Activated T-cell treated with anti-CD3 and anti-CD28 coated beads for 24 hours (primary cell): ENCODE data around the gene FAM53A.
"Not testable (repeated sequence)": the region's sequence is repeated elsewhere in the genome, so short reads cannot be mapped to it uniquely, and the experiment has no call there.

Experiments used
- DNase-seq: peaks from one replicate; pipeline ENCODE4 v3.0.0-alpha.2; 2020; ENCODE audit warnings: low read depth

Gene FAM53A

DNA sequence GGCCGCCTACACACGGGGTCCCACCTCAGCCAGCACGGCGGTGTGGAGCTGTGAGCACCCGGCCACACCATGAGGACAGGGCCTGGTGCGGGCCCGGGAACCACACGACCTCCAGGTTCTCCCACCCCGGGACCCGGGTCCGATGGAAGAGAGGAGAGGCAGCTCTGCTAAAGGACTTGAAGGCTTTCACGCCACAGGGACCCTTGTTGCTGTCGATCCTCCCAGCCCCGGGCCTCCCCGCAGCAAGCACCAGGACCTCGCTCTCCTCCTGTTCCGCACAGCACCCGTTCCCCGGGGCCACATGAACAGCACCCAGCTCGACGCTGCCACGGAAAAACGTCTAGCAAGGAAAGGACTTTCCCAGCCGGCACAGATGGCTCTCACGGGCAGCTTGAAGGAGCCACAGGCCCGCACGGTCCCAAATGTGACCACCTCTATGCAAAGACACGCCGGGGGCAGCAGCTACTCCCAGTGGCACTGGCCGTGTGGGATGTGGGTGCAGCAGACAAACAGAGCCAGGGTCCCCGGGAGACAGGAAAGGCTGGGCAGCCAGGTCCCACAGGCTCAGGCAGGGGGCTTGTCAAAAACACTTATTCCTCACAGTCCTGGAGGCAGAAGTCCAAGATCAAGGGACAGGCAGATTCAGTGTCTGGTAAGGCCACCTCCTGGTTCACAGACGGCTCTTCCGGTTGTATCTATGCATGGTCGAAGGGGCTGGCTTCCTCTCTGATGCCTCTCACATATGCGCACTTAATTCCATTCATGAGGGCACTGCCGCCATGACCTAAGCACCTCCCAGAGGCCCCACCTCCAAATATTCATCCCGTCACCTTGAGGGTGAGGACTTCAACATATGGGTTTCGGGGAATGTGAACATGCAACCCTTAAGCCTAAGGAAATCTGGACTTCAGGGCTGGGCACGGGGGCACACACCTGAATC lies 24.7 kb downstream of the FAM53A start:
- no peak for DNase-seq

DNA sequence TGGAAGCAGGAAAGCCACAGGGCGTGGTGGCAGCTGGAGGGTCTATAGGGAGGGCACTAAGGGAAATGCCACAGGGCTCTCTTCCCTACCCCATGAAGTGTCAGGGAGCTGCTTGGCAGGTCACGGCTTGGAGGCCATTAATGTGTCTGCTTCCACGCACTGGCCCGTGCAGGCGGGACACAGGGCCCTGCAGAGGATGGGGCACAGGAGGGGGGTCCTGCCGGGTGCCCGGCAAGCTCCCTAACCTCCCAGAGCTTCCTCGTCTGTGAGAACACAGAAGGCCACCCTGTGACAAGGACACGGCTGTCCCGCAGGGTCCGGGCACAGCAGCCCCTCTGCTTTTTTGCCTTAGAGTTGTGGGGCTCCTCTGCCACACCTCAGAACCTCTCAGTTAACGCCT lies 25.5 kb downstream of the FAM53A start:
- DNase-seq, result no peak

DNA sequence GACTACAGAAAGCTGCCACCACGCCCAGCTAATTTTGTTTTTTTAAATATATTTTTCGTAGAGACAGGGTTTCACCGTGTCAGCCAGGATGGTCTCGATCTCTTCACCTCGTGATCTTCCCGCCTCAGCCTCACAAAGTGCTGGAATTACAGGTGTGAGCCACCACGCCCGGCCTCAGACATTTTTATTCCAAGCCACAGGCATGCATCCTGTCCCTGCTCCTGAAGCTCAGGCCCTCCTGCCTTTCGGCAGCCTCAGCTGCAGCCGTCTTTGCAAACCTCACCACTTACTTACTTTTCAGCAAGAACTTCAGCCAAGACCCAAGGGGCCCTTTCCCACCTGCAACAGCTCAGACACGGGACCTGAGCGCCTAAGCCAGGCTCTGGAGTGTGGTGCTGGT lies 26.0 kb downstream of the FAM53A start:
- no peak for DNase-seq

DNA sequence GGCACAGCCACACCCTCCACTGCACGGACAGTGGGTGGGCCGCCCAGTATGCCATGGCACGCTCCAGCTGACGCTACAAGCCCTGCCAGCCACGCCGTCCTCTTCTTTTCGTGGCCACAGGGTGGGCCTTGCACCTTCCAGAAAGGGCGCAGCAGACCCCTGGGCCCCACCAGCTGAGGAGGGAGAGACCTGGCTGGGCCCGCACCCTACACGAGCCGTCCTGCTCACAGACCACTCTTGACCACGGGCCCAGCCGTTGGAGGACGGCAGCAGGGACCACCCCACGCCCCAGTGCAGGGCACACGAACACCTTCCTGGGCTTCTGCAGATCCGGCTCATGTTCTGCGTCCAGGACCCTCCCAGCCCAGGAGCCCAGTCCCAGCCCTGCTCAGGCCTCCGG lies 27.1 kb downstream of the FAM53A start:
- DNase-seq, result no peak

DNA sequence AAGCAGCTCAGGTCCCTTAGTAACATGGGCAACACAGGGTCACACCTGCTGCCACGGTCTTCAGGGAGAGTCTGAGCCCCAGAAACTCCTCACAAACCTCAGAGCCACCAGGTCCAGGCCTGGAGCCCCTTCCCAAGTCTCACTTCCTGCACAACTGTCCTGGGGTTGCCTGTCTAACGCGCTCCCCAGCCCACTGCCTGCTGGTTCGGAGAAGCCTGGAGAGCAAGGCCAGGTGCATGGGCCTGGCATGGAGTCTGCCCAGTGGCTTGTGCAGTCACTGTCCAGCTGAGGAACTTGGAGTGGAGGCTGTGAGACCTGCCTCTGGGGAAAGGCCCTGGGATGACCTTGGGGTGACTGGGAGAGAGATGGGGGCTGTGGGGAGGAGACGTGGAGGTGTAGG lies 28.0 kb downstream of the FAM53A start:
- DNase-seq, result no peak

DNA sequence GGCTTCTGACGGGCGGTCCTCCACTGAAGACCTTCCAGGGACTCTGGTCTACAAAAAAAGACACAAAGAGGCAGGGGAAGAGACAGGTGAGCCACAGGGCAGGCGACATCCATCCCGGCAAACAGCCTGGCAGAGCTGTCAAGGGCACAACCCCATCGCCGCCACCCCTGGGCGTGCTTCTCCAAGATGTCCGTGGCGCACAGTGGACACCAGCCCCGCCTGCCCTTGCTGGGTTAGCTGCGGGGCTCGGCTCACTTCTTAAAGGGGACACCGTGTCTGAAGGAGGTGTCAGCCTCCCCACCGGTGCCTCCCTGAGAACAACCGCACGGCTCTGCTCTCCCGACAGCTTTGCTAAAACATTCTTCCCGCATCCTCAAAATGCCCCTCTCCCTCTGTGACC lies 28.4 kb downstream of the FAM53A start:
- no peak for DNase-seq

DNA sequence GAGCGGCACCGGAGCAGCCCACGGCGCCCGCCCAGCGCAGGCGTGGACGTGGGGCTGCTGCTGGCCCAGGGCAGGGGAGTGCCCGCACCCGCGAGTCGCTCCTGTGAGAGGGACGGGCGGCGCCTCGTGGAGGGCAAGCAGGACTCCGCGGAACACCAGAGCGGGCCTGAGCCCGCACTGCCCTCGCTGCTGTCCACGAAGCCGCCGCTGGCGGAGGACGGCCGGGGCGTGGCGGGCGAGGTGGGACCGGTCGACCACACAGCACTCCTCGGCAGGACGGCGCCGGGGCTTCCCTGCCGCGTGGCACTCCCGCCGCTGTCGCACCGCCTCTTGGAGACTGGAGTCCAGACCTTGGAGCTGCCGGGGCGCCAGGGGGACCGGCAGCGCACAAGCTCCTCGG lies 29.0 kb downstream of the FAM53A start:
- DNase-seq, result no peak

DNA sequence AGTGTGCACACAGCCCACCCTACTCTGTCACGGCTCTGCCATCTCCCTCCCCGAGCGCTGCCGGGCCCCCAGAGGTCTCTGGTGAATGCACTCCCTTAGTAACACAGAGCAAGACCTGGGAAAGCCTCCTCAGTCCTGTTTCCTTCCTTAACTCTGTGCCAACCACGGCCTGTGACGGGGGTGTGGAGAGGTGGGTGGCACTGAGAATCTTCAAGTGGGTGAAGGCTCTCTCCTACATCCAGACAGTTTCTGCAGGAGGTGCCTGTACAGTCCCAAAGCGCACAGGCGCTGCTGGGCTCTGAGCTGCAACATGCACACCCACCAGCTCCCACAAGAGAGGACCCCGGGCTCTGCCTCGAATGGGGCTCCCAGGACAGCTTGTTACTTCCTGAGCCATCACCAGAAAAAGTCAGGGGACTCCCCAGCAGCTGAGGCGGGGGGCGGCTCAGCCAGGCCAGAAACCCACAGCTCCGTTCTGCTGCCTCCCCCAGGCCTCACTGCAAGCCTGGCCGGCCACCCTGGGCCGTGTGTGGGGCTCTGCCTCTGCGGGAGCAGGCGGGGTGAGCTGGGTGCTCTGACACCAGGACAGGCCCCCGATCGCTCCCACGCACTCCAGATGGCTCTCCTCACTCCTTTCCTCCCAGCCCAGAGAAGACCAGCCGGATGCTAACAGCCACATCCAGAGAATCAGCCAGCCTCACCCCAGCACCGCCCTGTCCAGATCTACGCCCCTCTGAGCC lies 29.7 kb downstream of the FAM53A start:
- no peak for DNase-seq

DNA sequence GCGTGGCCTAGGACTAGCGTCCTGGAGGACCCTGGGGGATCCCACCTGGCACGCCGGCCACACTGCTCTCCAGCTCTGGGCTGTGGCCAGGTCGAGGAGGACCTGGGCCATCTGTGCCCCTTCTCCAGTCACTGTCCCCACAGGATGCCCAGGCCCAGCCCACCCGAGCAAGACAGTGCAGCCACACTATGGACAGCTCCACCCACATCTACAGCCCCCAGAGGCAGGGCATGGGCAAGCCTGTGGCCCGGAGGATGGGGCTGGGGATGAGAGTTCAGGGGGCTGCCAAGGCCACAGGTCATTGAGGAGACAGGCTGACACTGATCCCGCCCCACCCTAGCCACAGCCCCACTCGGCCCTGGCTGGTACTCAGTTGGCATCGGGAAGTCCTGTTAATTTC lies 30.3 kb downstream of the FAM53A start:
- no peak for DNase-seq

DNA sequence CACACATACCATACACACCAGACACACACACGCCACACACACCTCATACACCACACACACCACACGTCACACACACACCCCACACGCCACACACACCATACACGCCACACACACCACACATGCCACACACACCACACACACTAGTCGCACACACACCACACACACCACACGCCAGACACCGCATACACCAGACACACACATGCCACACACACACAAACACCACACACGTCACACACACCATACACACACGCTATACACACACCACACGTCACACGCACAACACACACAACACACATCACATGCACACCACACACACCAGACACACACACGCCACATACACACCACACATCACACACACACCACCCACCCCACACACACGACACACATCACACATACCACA lies 32.0 kb downstream of the FAM53A start:
- DNase-seq, result no peak

DNA sequence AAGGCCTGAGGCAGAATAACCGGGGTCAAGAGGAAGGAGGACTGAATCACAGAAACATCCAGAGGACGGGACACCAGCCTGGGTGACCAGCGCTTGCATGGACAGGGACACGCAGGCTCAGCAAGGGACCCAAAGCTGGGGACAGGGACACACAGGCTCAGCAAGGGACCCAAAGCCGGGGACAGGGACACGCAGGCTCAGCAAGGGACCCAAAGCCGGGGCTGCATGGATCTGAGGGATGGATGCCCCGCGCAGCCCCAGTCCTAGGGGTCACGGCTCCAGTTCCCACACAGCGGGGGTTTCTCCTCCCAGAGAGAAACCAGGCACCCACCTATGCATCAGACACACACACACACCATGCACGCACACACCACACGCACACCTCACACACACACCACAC lies 32.5 kb downstream of the FAM53A start:
- no peak for DNase-seq

DNA sequence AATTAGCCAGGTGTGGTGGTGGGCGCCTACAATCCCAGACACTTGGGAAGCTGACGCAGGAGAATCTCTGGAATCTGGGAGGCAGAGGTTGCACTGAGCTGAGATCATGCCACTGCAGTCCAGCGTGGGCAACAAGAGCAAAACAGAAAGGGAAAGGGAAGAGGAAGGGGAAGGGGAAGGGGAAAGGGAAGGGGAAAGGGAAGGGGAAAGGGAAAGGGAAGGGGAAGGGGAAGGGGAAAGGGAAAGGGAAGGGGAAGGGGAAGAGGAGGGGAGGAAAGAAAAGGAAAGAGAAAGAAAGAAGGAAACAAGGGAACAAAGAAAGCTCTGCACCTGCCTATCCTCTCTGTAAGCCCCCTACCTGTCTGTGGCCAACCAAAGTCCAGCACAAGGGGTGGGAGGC lies 35.2 kb downstream of the FAM53A start:
- no peak for DNase-seq

DNA sequence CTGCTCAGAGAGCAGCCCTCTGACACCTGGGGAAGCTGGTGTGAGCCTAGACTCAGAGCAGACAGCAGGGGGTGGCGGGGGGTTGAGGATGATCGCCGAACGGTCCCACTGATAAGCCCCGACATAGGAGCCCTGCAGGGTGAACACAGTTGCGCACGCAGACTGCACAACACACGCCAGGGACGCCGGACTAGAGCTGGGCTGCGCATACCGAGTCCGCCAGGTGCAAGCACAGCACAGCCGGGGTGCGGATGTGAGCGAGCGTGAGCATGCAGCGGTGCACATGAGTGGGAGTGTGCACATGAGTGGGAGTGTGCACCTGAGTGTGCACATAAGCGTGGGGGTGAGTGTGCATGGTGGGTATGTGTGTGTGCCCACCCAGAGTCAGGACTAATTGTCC lies 36.7 kb downstream of the FAM53A start:
- no peak for DNase-seq

DNA sequence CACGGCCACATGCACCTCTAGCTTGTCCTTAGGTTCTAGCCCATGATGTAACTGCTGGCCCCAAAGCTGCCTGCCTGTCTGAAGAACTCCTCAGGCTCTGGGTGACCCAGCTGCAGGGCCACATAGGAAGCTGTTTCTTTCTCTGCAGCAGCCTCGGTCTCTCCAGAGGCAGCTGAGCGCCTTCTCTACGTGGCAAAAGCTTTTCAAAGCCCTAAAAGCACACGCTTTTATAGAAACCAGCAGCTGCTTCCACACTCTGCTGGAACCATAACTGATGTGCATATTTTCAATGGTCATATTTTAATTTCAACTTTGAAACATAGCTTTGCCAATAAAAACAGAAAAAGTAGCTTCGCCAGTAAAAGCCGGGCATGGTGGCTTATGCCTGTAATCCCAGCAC lies 37.4 kb downstream of the FAM53A start:
- no peak for DNase-seq

DNA sequence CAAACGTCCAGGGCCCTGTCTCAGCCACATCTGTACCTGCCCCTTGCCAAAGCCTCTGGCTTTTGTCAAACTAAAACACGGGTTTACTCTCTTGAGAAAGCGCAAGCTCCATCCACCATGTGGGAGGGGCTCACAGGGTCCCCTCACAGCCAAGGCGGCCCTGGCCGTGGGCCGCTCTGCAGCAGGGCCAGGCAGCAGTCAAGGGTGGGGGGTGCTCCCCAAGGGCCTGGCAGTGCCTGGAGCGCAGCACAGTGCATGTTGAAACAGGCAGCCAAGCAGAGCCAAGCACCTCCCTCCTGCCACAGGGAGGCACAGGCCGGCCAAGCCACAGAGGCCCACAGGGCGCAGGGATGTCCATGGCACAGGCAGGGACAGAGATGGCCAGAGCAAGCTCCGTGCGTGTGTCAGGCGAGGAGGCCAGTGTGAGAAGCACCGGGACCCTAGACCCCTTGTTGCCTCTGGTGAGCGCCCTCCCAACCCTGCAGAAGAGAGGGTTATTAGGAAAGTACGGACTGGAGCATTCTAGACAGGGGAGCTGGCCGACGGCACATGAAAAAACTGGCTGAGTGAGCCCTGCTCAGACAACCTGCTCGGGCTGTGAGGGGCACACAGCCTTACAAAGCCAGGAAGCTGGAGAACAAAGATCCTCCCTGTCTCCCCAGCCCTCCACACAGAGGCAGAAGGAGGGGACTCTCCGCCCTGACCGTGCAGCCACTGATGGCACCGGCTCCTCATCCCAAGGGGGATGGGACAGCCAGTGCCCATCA lies 39.0 kb downstream of the FAM53A start:
- no peak for DNase-seq

DNA sequence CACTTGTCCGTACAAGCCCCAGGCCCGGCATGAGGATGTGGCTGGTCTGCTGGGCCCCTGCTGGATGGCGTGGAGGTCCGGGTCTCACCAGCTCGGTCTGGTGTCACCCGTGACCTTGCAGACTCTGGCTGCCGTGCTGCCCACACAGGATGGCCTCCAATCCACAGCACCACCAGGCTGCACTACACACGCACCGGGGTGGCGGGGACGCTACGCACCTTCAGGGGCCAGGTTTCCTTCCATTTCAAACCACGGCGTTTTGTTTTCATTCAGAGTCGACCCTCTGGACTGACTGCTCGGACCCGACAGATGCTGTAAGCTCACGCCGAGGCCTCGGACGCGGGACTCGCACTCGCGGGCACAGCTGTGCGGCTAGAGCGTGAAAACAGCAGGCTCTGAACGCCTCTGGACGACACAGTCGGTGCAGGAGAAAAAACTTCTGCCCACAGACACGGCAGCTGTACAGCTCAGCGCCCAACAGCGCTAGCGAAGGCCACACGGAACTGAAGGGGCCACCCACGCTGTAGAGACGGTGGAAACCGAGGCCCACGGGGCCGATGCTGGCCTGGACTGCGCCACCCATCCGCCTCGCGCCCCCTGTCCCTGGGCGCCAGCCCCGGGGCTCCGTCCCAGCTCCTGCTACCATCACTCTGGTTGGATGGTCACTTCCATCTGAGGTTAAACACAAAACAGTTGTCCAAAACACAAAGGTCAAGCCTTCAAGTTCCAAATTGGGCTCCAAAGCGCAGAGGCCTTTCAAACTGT lies 40.0 kb downstream of the FAM53A start:
- no peak for DNase-seq

DNA sequence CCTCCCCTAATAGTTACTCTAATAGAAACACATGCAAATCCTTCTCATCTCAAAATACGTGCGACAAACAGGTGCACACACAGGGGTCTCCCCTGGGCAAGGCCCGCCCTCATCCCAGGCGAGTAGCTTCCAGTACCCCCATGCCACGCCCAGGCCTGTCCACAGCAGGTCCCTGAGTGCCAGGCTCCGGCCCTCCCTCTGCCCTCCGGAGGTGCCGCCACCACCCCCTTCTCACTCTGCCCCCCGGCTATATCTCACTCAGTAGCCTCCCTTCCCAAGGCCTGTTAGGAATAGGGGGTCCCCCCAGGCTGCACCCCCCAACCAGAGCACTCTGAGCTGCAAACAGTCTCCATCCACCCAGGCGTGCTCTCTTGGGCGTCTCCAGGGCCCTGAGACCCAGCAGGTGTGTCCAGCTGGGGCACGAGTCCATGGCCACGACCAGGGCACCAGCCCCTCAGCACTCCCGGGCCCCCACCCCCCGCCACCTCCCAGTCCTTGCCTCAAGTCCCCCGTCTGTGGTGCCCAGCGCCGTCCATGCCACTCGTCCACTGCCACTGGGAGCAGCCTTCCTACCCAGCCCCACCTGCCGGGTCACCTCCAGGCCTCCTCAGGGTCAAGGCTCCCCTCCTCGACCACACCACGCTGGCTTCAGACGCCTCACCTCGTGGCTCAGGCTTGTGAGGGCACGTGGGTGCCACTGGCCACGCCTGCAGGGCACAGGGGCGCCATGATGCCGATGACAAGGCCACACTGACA lies 41.7 kb downstream of the FAM53A start:
- no peak for DNase-seq

DNA sequence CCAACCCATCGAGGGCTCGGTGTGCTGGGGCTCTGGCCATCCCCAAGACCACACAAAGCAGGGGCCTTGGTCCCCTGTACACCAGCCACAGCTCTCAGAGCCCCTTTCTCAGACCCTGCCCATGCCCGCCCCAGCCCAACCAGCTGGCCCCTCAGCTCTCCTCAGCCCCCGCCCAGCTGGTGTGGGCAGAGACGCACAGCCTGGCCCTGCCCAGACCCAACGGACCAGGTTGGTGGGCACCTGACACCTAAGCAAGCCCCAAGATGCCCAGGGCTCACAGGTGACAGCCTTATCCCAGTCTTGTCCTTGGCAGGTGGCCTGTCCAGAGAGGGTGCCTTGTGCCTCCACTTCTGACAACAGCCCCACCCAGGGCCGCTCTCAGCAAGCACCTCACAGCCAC lies 42.4 kb downstream of the FAM53A start:
- DNase-seq, result no peak

DNA sequence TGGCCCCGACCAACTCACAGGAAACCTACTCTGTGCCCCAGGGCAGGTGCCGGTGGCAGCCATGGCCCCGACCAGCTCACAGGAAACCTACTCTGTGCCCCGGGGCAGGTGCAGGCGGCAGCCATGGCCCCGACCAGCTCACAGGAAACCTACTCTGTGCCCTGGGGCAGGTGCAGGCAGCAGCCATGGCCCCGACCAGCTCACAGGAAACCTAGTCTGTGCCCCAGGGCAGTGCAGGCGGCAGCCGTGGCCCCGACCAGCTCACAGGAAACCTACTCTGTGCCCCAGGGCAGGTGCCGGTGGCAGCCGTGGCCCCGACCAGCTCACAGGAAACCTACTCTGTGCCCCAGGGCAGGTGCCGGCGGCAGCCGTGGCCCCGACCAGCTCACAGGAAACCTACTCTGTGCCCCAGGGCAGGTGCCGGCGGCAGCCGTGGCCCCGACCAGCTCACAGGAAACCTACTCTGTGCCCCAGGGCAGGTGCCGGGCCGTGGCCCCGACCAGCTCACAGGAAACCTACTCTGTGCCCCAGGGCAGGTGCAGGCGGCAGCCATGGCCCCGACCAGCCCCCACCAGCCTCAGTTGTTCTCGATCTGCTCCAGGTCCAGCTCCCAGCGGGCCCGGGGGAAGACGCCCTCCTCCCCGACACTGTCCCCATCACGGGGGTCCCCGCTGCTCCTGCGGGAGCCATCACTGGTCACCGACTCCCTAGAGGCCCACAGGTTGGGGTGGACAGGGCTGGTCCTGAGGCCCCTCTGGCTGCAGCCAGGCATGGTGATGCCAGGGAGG lies 43.2 kb downstream of the FAM53A start:
- DNase-seq, result not testable (repeated sequence)

DNA sequence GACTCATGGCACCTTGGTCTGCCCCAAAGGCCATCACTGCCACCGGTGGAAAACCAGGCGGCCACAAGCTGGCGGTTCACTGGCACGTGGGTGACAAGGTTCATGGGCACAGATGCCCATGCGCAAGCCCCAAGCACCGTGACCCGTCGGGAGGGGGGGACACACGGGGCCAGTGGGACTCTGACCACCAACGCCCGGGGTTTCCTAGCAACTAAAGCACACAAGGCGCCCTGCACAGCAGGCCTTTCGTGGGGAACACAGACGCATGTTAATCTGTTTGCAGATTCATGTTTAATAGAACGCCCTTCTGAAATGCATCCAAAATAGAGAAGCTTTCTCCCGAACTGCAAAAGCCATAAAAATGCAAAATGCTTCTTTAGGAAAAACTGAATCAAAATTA lies 43.9 kb downstream of the FAM53A start:
- DNase-seq, result no peak
